H54 (cell line): ENCODE results near the gene ADAMTS2.

Experiments
- DNase-seq: peaks from one replicate; pipeline ENCODE4 v3.0.0; 2011; ENCODE audit warnings: low spot score, mixed read lengths; ENCODE audit not compliant: insufficient read length
- FAIRE-seq: peaks from 3 replicates; lab custom pipeline; 2011; peaks lifted over from hg19 to GRCh38; lab: Jason Lieb, UNC
- POLR2A ChIP-seq: IDR thresholded peaks from 2 replicates; pipeline ENCODE4 v1.6.1; 2011; ENCODE audit warnings: low read depth, mild to moderate bottlenecking, low read length

Gene ADAMTS2

GRCh38 chr5:179239256-179240135, 105.8 kb downstream of the ADAMTS2 start:
- DNase-seq (no peak), FAIRE-seq (no peak)
- TF ChIP-seq POLR2A = no peak

- DNase-seq (no peak), FAIRE-seq (no peak)
- no peak for TF ChIP-seq POLR2A
These were observed 106.7 kb downstream of the ADAMTS2 start for GRCh38 chr5:179238628-179238970.

GRCh38 chr5:179237770-179238627, 107.3 kb downstream of the ADAMTS2 start:
- FAIRE-seq (no peak), DNase-seq (no peak)
- no peak for TF ChIP-seq POLR2A

- FAIRE-seq (no peak), DNase-seq (no peak)
- no peak for TF ChIP-seq POLR2A
These were observed 109.6 kb downstream of the ADAMTS2 start for GRCh38 chr5:179235416-179236400.

- TF ChIP-seq POLR2A = no peak
- DNase-seq (no peak), FAIRE-seq (no peak)
These were observed 110.6 kb downstream of the ADAMTS2 start for GRCh38 chr5:179234563-179235135.

GRCh38 chr5:179233909-179234562, 111.2 kb downstream of the ADAMTS2 start:
- DNase-seq (no peak), FAIRE-seq (no peak)
- no peak for TF ChIP-seq POLR2A

GRCh38 chr5:179232091-179232735, 113.0 kb downstream of the ADAMTS2 start:
- no peak for TF ChIP-seq POLR2A
- no peak for DNase-seq
- FAIRE-seq = no peak

- no peak for FAIRE-seq
- TF ChIP-seq POLR2A = no peak
- no peak for DNase-seq
These were observed 114.0 kb downstream of the ADAMTS2 start for GRCh38 chr5:179231309-179231708.

GRCh38 chr5:179230061-179230461, 115.2 kb downstream of the ADAMTS2 start:
- FAIRE-seq (no peak), DNase-seq (no peak)
- no peak for TF ChIP-seq POLR2A

GRCh38 chr5:179229331-179229831, 115.9 kb downstream of the ADAMTS2 start:
- no peak for FAIRE-seq
- DNase-seq = no peak
- TF ChIP-seq POLR2A = no peak

GRCh38 chr5:179228341-179229121, 116.7 kb downstream of the ADAMTS2 start:
- FAIRE-seq (no peak), DNase-seq (no peak)
- no peak for TF ChIP-seq POLR2A
